HG02981 (cell line): ENCODE data around the gene PHACTR1.
"Not testable (repeated sequence)": the region's sequence is repeated elsewhere in the genome, so short reads cannot be mapped to it uniquely, and the experiment has no call there.

Experiments
- ATAC-seq: cut with Tn5 transposase; IDR thresholded peaks from one replicate; pipeline ENCODE4 v1.9.1; 2021; ENCODE audit warnings: mild to moderate bottlenecking, moderate library complexity; ENCODE audit not compliant: unreplicated experiment

Gene PHACTR1

GRCh38 chr6:13131935-13132661 is 415.5 kb downstream of the PHACTR1 start:
- ATAC-seq, result no peak

GRCh38 chr6:13133894-13134293 is 417.3 kb downstream of the PHACTR1 start:
- ATAC-seq, result not testable (repeated sequence)

- no peak for ATAC-seq
Measured at GRCh38 chr6:13135152-13135551, 418.6 kb downstream of the PHACTR1 start.

- no peak for ATAC-seq
Measured at GRCh38 chr6:13139119-13139518, 422.6 kb downstream of the PHACTR1 start.

GRCh38 chr6:13140980-13141379 is 424.4 kb downstream of the PHACTR1 start:
- ATAC-seq, result no peak

GRCh38 chr6:13141387-13141786 is 424.8 kb downstream of the PHACTR1 start:
- no peak for ATAC-seq

- ATAC-seq, result no peak
Measured at GRCh38 chr6:13142611-13143010, 426.0 kb downstream of the PHACTR1 start.

- ATAC-seq, result no peak
Measured at GRCh38 chr6:13146442-13146841, 429.9 kb downstream of the PHACTR1 start.

GRCh38 chr6:13147376-13147775 is 430.8 kb downstream of the PHACTR1 start:
- ATAC-seq, result no peak

GRCh38 chr6:13147782-13148181 is 431.2 kb downstream of the PHACTR1 start:
- no peak for ATAC-seq

- ATAC-seq, result no peak
Measured at GRCh38 chr6:13152764-13153163, 436.2 kb downstream of the PHACTR1 start.

GRCh38 chr6:13156381-13156780 is 439.8 kb downstream of the PHACTR1 start:
- no peak for ATAC-seq

- ATAC-seq, result no peak
Measured at GRCh38 chr6:13157293-13157692, 440.7 kb downstream of the PHACTR1 start.

- no peak for ATAC-seq
Measured at GRCh38 chr6:13159300-13159699, 442.7 kb downstream of the PHACTR1 start.

GRCh38 chr6:13159822-13160221 is 443.3 kb downstream of the PHACTR1 start:
- ATAC-seq, result not testable (repeated sequence)

- ATAC-seq, result no peak
Measured at GRCh38 chr6:13163161-13163944, 446.8 kb downstream of the PHACTR1 start.

GRCh38 chr6:13164291-13164690 is 447.7 kb downstream of the PHACTR1 start:
- no peak for ATAC-seq

GRCh38 chr6:13165502-13166172 is 449.1 kb downstream of the PHACTR1 start:
- ATAC-seq, result no peak

GRCh38 chr6:13166269-13166668 is 449.7 kb downstream of the PHACTR1 start:
- no peak for ATAC-seq

- ATAC-seq, result no peak
Measured at GRCh38 chr6:13166916-13167315, 450.3 kb downstream of the PHACTR1 start.

- ATAC-seq, result no peak
Measured at GRCh38 chr6:13172291-13172690, 455.7 kb downstream of the PHACTR1 start.

- ATAC-seq, result no peak
Measured at GRCh38 chr6:13175087-13175486, 458.5 kb downstream of the PHACTR1 start.
